Measurements from ENCODE around the gene TELO2.

DNA sequence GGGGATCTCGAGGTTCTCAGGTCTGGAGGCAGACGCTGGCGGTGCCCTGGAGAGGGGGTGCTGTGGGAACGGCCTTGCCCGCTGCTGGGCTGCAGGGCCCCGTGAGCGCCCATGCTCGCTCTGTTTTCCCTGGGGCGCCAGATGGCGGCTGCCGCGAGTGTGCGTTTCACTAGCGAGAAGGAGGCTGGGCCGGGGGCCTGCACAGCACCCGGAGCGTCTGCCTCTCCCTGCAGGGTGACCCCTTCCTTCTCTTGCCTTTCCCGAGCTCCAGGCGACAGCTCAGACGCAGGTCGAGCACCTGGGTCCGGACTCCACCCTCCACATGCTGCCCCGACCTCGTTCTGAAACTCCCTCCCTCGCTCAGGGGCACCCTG is 2.7 kb downstream of the TELO2 start:
- TF ChIP-seq CTCF (IDR thresholded peaks at IDR 0.05), result no peak
- TF ChIP-seq POLR2A (IDR thresholded peaks at IDR 0.05), result no peak

Data from uterus (tissue), 2 donors.